HPDE6-E6E7 (cell line): ENCODE data around the gene FBXO42.

Experiments
- DNase-seq: peaks from one replicate; pipeline ENCODE4 v3.0.0; 2011; ENCODE audit warnings: missing footprints; ENCODE audit errors: extremely low spot score

The FBXO42 gene

GRCh38 chr1:16326833-16327404 is 25.4 kb downstream of the FBXO42 start:
- no peak for DNase-seq

- peak; percentile 25 for DNase-seq
These were observed 27.8 kb downstream of the FBXO42 start for GRCh38 chr1:16324456-16324890.

GRCh38 chr1:16321176-16321867 is 31.0 kb downstream of the FBXO42 start:
- DNase-seq, result no peak

GRCh38 chr1:16318555-16318954 is 33.7 kb downstream of the FBXO42 start:
- DNase-seq, result no peak

GRCh38 chr1:16315437-16315836 is 36.8 kb downstream of the FBXO42 start:
- no peak for DNase-seq

- DNase-seq, result no peak
These were observed 45.1 kb downstream of the FBXO42 start for GRCh38 chr1:16307222-16307621.

GRCh38 chr1:16302709-16303627 is 49.3 kb downstream of the FBXO42 start:
- DNase-seq, result no peak

- DNase-seq, result peak; percentile 89
These were observed 51.8 kb downstream of the FBXO42 start for GRCh38 chr1:16300436-16300835.

- DNase-seq, result no peak
These were observed 53.6 kb downstream of the FBXO42 start for GRCh38 chr1:16298653-16299052.

GRCh38 chr1:16296643-16297042 is 55.6 kb downstream of the FBXO42 start:
- no peak for DNase-seq

- no peak for DNase-seq
These were observed 57.8 kb downstream of the FBXO42 start for GRCh38 chr1:16294219-16295212.

GRCh38 chr1:16293538-16293937 is 58.7 kb downstream of the FBXO42 start:
- DNase-seq, result no peak

GRCh38 chr1:16292739-16293138 is 59.5 kb downstream of the FBXO42 start:
- DNase-seq, result no peak

GRCh38 chr1:16289959-16290358 is 62.3 kb downstream of the FBXO42 start:
- DNase-seq, result no peak

GRCh38 chr1:16286122-16286521 is 66.2 kb downstream of the FBXO42 start:
- DNase-seq, result no peak

- no peak for DNase-seq
These were observed 70.5 kb downstream of the FBXO42 start for GRCh38 chr1:16281765-16282164.

- no peak for DNase-seq
These were observed 73.1 kb downstream of the FBXO42 start for GRCh38 chr1:16279186-16279585.

- DNase-seq, result no peak
These were observed 75.8 kb downstream of the FBXO42 start for GRCh38 chr1:16276302-16277030.

GRCh38 chr1:16275591-16275990 is 76.7 kb downstream of the FBXO42 start:
- no peak for DNase-seq

- DNase-seq, result no peak
These were observed 84.5 kb downstream of the FBXO42 start for GRCh38 chr1:16267690-16268180.
